Liver (tissue), 9 donors: ENCODE data around the gene COL4A1. TPM values are rescaled to one million over a fixed set of nuclear protein-coding genes. Genes with fewer than 3 reads are reported as not detected.

Source experiments
- DNase-seq: peaks from one replicate; pipeline ENCODE4 v3.0.0-alpha.2; 2017; ENCODE audit warnings: low spot score
- H3K27ac ChIP-seq, 2 donors: one replicate each; pipeline ENCODE4 v1.7.0; 2013; ENCODE audit warnings: inconsistent platforms in 2 of 2, low read length in 2 of 2, control low read depth in 1 of 2, low read depth in 1 of 2, mild to moderate bottlenecking in 1 of 2
- H3K27me3 ChIP-seq, 4 donors: one replicate each; pipeline versions ENCODE4 v1.6.1 to v1.7.0; 2013; ENCODE audit warnings: low read length in 3 of 4, inconsistent platforms in 1 of 4, mild to moderate bottlenecking in 1 of 4, moderate library complexity in 1 of 4; ENCODE audit not compliant: control insufficient read depth in 4 of 4, insufficient read depth in 4 of 4
- H3K36me3 ChIP-seq, 4 donors: one replicate each; pipeline versions ENCODE4 v1.6.1 to v1.7.0; 2013; ENCODE audit warnings: low read length in 3 of 4, mild to moderate bottlenecking in 3 of 4, low read depth in 1 of 4, moderate library complexity in 1 of 4; ENCODE audit not compliant: control insufficient read depth in 4 of 4, insufficient read depth in 3 of 4
- H3K4me1 ChIP-seq, 4 donors: one replicate each; pipeline versions ENCODE4 v1.6.1 to v1.7.0; 2013; ENCODE audit warnings: low read length in 3 of 4, mild to moderate bottlenecking in 3 of 4, moderate library complexity in 1 of 4; ENCODE audit not compliant: control insufficient read depth in 4 of 4, insufficient read depth in 4 of 4
- H3K4me3 ChIP-seq, 3 donors: one replicate each; pipeline versions ENCODE4 v1.6.1 to v1.7.0; 2013; ENCODE audit warnings: low read length in 3 of 3, control low read depth in 1 of 3, low read depth in 1 of 3, mild to moderate bottlenecking in 1 of 3
- H3K9ac ChIP-seq, 2 donors: one replicate each; pipeline ENCODE4 v1.7.0; 2013; ENCODE audit warnings: low read length in 2 of 2, mild to moderate bottlenecking in 2 of 2, moderate library complexity in 2 of 2, control low read depth in 1 of 2, low read depth in 1 of 2
- H3K9me3 ChIP-seq, 4 donors: one replicate each; pipeline versions ENCODE4 v1.6.1 to v1.7.0; 2013; ENCODE audit warnings: low read length in 3 of 4; ENCODE audit not compliant: control insufficient read depth in 4 of 4
- ATF3 ChIP-seq: IDR thresholded peaks from 2 replicates; pipeline ENCODE4 v1.6.1; 2016; ENCODE audit warnings: antibody characterized with exemption
- CTCF ChIP-seq: fragments of 150-350 bp; IDR thresholded peaks from 2 replicates; pipeline ENCODE4 v1.5.1; 2017; ENCODE audit warnings: improper control_type of control experiment, low read depth, low read length; ENCODE audit not compliant: missing input control
- EGR1 ChIP-seq, 2 donors: IDR thresholded peaks; 2 replicates each; pipeline ENCODE4 v1.6.1; 2016 to 2018; ENCODE audit warnings: antibody characterized with exemption in 2 of 2, low read depth in 2 of 2
- FOXA1 ChIP-seq: IDR thresholded peaks from 2 replicates; pipeline ENCODE4 v1.6.1; 2016; ENCODE audit warnings: antibody characterized with exemption
- FOXA2 ChIP-seq: IDR thresholded peaks from 2 replicates; pipeline ENCODE4 v1.6.1; 2016; ENCODE audit warnings: antibody characterized with exemption
- GABPA ChIP-seq, 2 donors: IDR thresholded peaks in 1 of 2; conservative IDR thresholded peaks in 1 of 2; 2 replicates each; pipeline ENCODE4 v1.6.1; 2016; ENCODE audit warnings: antibody characterized with exemption in 2 of 2, mild to moderate bottlenecking in 1 of 2, moderate library complexity in 1 of 2
- HNF4A ChIP-seq, 2 donors: conservative IDR thresholded peaks; 2 replicates each; pipeline ENCODE4 v1.6.1; 2016; ENCODE audit warnings: antibody characterized with exemption in 2 of 2, mild to moderate bottlenecking in 2 of 2
- HNF4G ChIP-seq: IDR thresholded peaks from 2 replicates; pipeline ENCODE4 v1.6.1; 2016; ENCODE audit warnings: antibody characterized with exemption
- JUND ChIP-seq, 2 donors: IDR thresholded peaks; 2 replicates each; pipeline ENCODE4 v1.6.1; 2016; ENCODE audit warnings: antibody characterized with exemption in 2 of 2
- MAX ChIP-seq: IDR thresholded peaks from 2 replicates; pipeline ENCODE4 v1.6.1; 2016; ENCODE audit warnings: antibody characterized with exemption
- NR2F2 ChIP-seq: IDR thresholded peaks from 2 replicates; pipeline ENCODE4 v1.6.1; 2016; ENCODE audit warnings: antibody characterized with exemption
- RAD21 ChIP-seq, 2 donors: IDR thresholded peaks; 2 replicates each; pipeline ENCODE4 v1.6.1; 2016; ENCODE audit warnings: antibody characterized with exemption in 2 of 2, mild to moderate bottlenecking in 2 of 2
- REST ChIP-seq: IDR thresholded peaks from 2 replicates; pipeline ENCODE4 v1.6.1; 2016; ENCODE audit warnings: antibody characterized with exemption, mild to moderate bottlenecking
- RXRA ChIP-seq, 2 donors: IDR thresholded peaks; 2 replicates each; pipeline ENCODE4 v1.6.1; 2017 to 2018; ENCODE audit warnings: antibody characterized with exemption in 2 of 2, mild to moderate bottlenecking in 1 of 2
- SP1 ChIP-seq: IDR thresholded peaks from 2 replicates; pipeline ENCODE4 v1.6.1; 2018; ENCODE audit warnings: antibody characterized with exemption, mild to moderate bottlenecking
- TAF1 ChIP-seq: conservative IDR thresholded peaks from 2 replicates; pipeline ENCODE4 v1.6.1; 2016; ENCODE audit warnings: antibody characterized with exemption, mild to moderate bottlenecking
- YY1 ChIP-seq: IDR thresholded peaks from 2 replicates; pipeline ENCODE4 v1.6.1; 2016; ENCODE audit warnings: antibody characterized with exemption, mild to moderate bottlenecking
- ZBTB33 ChIP-seq: IDR thresholded peaks from 2 replicates; pipeline ENCODE4 v1.6.1; 2016; ENCODE audit warnings: antibody characterized with exemption
- WGBS: extraction: QIAGEN DNeasy Blood & Tissue Kit; methylation state at CpG from one replicate; pipeline ENCODE4 v1.1.7; 2013; 5-methylcytosine and 5-hydroxymethylcytosine counted together
- polyA plus RNA-seq, 2 donors: library from polyadenylated mRNA; stranded (reverse) in 1 of 2; unstranded in 1 of 2; fragments of 200-250 nt in 1 of 2; fragments of >200 nt in 1 of 2; fragmentation: Nextera tagmentation in 1 of 2; extraction: Ambion mirVana in 1 of 2; gene quantifications; one replicate each; pipeline versions ENCODE4 v1.2.1 to v1.2.3, GENCODE V29; 2013 to 2015
- total RNA-seq, 2 donors: library from RNA; depleted of rRNA; stranded (reverse); fragments of >200 nt; gene quantifications; one replicate each; pipeline ENCODE4 v1.2.3, GENCODE V29; 2014
- donor health status: healthy.
- donor health status: healthy.
- donor health status: healthy.
- donor health status: healthy.
- donor health status: healthy.

The COL4A1 gene
- total and polyA plus RNA-seq, 4 donors: 5.0 to 68.5 (median 37.9) TPM

GRCh38 chr13:110274687-110275086 is 32.3 kb downstream of the COL4A1 start:
- 86% methylated on average over 5 of the region's 5 CpGs for WGBS
- no peak overlapping the region for H3K27ac ChIP-seq
- no peak for DNase-seq

More at GRCh38 chr13:110274687-110275086, 32.3 kb downstream of the COL4A1 start:
- no peak overlapping the region for H3K4me3 ChIP-seq
- H3K9me3 ChIP-seq: no peaks in the 10 kb centered on the region
- H3K9ac ChIP-seq: no peak overlapping the region
- TF ChIP-seq ATF3 (no peak), HNF4A (conservative IDR thresholded peaks at IDR 0.05) (no peak), HNF4G (no peak), ZBTB33 (no peak), RXRA (IDR thresholded peaks at IDR 0.05) (no peak), GABPA (IDR thresholded peaks at IDR 0.05 in 1 of 2, conservative IDR thresholded peaks at IDR 0.05 in 1 of 2) (no peak), FOXA1 (no peak), CTCF (no peak), FOXA2 (no peak), EGR1 (IDR thresholded peaks at IDR 0.05; ENCODE audit: low read depth in 2 of 2) (no peak), YY1 (no peak), TAF1 (no peak), NR2F2 (no peak), MAX (no peak), REST (no peak), JUND (IDR thresholded peaks at IDR 0.05) (no peak), RAD21 (IDR thresholded peaks at IDR 0.05) (no peak), SP1 (no peak)
- no peaks in the 10 kb centered on the region for H3K4me1 ChIP-seq
- no peaks in the 10 kb centered on the region for H3K36me3 ChIP-seq
- H3K27me3 ChIP-seq: no peaks in the 10 kb centered on the region
